GM21529 (cell line): Measurements from ENCODE around the gene HOXB4.

Source experiments
- ATAC-seq: cut with Tn5 transposase; IDR thresholded peaks from one replicate; pipeline ENCODE4 v1.9.1; 2021; ENCODE audit not compliant: unreplicated experiment

The HOXB4 gene

DNA sequence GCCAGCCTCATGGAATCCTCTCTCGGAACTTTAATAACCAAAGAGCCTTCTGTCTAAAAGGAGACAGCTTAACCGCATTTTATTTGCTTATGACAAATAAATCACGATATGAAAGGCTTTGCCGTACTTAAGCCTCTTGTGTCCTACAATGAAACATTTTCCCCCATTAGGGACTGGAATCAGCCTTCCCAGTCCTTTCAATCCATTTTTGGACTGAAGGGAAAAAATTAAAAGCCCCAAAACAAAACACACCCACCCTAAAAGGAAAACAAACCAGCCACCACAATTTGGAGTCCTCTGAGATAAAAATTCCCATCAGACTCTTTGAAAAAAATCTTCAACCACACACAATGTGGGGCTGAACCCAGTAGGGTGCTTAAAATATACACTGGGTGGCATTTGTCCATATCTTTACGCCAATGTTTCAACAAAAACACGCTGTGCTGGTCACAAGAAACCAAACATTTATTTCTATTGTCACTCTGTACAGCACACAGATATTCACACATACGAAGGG is 3.0 kb downstream of the HOXB4 start:
- no peak for ATAC-seq

DNA sequence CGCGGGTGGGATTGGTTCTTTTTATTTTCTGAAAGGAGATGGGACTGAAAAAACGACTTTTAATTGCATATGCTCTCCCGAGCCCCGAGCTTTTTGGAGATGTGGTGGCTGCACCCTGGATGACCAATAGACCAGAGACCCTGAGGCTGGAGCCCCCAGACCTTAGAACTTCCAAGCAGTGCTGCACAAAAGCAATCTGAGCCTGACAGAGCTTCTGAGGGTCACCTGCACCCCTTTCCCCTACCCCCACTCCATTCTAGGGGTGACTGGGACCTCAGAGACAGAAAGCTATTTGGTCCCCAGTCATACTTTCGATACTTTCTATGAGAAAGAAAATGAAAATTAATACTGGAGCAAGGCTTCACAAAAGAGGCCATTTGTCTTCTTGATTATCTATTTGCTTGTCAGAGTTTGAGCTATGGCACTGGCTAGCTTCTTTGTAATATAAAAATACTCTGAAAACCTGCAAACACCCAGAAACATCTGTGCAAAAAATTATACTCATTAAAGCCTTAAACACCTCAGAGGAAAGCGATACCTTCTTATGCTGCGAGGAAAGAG is 3.6 kb downstream of the HOXB4 start:
- no peak for ATAC-seq

DNA sequence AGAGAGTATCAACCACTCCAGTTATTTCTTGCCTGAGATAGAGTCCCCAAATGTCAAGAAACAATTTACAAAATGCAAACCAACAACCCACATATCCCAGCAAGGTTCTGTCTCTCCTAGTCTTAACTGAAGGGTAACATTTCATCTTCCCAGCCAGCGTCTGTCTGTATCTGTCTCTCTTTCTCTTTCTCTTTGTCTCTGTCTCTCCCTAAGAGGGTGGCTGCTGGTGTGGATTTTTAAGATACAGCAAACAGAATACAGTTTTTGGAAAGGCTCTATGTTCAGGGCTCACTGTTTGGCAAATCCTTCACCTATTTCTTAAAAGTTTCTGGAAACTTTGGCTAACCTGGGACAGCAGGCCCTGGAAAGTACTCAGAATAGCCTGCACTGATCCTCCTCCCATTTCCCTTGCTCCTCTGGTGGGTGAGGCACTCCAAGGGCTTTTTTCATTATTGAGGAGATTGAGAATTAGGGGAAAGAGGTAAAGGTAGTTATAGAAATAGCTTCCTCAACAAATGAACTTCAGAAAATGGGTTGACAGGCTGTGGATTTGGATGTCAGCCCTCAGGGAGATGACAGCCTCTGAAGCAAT is 6.2 kb downstream of the HOXB4 start:
- no peak for ATAC-seq

DNA sequence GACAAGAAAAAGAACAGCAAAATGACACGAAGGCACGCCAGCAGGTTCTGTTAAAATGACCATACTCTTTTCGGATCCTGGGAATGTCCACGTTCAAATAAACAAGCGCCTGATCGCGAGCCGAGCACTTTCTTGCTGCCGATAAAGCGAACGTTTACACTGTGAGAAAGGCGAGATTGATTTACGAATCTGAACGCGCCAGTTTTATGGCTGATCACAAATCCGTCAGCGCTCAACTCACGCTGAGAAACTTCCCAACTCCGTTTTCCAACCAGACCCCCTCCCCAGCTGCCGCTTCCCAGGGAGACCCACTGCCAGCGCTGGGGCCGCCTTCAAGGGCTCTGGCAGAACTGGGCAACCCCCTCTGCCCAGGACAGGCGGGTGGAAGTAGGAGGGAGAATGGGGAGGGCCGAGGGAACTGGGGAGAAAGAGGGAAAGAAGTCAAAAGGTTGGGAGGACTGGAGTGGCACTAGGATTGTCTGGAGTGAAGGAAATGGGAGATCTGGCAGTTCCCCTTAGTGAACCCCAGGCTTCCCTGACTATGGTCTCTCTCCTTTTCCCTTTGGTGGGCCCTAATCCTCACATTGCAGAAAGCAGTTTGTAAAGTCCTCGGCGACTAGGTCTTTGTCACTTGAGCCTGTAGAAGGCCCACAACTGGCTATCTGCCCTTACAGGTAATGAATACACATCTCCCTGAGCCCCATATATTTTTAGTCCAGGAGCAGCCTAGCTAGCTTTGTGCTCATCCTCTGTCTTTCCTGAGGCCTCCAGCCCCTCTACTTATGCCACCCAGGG is 6.9 kb downstream of the HOXB4 start:
- ATAC-seq = no peak

DNA sequence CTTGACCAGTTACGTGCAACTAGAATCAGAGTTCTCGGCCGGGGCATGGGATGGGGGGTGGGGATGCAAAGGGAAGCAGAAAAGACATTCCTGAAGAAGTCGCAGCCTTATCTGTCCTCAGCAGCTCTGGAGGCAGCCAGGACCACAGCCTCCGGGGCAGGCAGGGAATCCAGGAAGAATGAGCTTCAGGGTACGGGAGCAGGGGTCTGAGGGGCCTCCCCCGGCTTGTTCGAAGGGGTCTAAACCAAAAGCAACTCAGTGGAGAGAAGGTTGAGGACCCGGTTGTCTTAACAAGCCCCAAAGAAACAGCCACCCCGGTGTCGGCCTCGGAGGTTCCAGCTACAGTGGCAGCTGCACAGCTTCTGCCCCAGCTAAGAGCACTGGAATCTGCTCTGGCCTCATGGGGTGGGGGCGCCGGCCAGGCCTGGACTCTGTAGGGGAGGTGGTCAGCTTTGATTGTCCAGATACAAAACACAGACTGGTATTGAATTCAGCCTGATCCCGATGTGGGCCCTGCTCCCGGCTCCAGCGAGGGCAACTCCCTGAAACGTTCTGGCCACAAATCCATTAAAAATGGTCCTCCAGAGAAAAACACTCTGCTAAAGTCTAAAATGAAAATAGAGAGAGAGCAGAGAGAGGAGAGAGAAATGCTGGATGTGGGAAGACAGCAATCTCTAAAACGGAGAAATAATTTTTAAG is 7.7 kb downstream of the HOXB4 start:
- no peak for ATAC-seq

DNA sequence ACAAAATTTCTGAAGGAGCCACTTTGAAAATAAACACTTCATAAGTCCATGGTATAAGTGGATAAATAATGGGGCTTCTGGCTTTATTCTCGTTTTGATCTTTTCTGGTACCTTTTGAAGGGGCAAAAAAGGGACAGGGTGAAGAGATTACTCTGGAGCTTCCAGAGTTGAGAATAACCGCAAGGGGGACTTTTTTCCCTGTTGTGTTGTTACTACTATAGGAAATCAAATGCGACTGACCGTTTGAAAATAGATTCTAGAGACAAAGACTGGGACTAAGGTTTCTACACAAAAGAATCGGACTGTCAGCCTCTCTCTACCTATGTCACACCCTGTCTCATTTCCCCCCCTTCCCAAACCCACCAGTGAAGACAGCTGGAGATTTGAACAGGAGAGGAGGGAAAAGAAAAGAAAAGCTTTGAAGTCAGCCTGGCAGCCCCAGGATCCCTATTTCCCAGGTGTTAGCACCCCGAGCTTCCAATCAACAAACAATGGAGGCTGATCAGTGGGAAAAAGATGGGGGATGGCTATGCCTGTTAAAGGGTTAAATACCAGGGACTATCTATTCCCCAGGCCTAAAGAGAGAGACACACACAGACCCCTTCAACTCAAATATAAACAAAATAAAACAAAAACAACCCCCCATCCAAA is 8.4 kb downstream of the HOXB4 start:
- ATAC-seq = no peak

DNA sequence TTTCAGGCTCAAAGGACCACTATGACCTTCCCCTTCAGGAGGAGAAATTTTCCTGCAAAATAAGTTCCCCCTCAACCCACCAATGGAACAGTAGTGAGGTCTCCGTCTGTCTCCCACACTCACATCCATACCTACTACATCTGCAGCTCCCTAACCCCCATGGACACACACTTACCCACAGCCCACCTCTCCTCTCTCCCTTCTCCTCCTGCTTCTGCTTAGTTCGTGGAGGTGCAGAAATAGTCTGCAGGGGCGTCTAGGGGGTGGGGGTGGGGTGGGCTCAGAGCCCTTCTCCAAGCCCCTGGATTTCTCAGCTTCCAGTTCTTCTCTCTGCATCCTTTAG is 8.9 kb downstream of the HOXB4 start:
- no peak for ATAC-seq

DNA sequence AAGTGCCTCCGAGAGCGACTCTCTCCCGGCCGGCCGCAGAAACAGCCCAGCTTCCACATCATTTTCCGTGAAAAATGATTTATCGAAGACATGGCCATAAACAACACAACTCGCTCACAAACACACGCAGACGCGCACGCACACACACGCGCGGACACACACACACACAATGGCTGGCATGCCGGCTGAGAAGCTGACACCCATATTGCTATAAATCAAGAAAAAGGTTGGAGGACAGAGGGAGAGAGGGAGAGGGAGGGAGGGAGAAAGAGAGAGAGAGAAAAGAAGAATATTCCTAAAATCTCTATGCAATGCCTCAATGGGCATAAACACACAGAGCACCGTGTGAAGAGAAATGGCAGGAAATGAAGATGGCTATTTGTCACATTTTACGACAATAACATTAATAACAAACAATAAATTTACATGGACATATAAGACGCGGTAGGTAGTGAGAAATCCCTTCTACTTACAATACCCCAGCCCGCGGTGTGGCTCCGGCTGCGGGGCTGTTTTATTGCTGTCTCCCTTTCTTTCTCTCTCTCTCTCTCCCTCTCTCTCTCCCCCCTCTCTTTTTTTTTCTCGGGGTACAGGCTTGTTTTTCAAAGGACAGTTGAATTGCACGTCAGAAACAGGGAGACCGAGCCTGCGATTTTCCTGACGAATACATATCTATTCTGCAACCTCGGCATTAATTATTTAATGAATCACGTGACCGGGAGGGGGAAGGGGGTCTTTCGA is 9.5 kb downstream of the HOXB4 start:
- no peak for ATAC-seq

DNA sequence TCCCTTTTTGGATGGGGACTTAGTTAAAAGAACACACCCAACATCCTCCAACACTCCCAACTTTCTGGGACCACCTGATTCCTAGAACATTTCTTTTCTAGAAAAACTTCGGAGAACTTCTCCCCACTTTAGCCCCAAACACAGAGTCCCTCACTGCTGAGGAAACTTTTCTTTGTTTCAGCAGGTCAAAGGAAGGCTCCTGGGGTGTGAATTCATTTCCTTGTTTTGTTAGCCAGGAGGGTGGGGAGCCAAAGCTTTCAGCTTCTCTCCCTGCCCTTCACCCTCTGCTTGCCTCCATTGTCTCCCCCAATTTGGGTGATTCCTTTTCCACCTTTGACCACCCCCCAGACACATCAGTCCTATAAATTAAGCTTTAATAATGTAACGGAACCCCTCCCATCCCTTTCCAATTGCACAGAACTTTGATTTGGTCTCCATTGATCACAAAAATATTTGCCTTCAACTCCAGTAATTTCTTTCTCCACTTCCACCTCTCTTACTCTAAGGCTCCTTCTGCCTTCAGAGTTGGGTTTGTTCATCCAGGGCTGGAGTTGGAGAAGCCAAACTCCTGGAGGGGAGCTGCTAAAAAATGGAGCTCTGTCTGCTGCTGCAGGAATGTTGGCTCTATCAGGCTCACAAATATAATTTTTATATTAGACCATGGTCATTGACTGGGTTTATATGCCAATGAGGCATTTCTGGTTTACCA is 10.3 kb downstream of the HOXB4 start:
- no peak for ATAC-seq

DNA sequence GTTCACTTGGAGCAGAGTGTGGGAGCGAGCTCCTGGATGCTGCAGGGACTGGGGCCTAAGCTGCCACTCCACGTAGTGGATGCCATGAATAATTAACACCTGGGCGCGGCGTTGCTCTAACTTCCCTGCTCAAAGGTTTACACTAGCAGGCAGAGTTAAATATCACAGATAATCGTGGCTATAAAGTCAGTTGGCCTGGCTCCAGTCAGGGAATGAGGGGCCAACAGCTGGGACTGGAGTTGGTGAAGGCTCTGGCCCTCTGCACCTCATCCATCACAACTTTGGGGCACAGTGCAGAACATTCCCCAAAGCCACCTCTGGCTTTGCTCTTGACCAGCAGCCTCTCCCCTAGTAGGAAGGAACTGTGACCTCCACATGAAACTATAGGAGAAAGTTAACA is 10.9 kb downstream of the HOXB4 start:
- ATAC-seq = no peak

DNA sequence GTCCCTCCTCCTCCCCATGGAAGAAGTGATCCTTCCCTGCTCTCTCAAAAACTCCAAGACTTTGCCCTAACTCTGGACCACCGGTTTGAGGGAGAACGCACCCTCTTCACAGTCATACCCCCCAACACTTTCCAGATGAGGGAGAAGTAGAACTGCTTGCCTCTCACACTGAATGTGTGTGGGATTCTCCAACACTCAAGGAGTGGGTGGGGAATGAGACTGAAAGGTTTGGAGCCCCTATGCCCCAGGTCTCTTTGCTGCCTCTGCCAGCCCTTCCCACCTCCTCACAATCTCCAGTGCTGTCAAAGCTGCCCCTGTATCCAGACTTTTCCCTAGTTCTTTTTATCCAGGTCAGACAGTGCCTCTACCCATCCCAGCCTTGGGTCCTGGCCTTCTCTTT is 11.4 kb downstream of the HOXB4 start:
- no peak for ATAC-seq

DNA sequence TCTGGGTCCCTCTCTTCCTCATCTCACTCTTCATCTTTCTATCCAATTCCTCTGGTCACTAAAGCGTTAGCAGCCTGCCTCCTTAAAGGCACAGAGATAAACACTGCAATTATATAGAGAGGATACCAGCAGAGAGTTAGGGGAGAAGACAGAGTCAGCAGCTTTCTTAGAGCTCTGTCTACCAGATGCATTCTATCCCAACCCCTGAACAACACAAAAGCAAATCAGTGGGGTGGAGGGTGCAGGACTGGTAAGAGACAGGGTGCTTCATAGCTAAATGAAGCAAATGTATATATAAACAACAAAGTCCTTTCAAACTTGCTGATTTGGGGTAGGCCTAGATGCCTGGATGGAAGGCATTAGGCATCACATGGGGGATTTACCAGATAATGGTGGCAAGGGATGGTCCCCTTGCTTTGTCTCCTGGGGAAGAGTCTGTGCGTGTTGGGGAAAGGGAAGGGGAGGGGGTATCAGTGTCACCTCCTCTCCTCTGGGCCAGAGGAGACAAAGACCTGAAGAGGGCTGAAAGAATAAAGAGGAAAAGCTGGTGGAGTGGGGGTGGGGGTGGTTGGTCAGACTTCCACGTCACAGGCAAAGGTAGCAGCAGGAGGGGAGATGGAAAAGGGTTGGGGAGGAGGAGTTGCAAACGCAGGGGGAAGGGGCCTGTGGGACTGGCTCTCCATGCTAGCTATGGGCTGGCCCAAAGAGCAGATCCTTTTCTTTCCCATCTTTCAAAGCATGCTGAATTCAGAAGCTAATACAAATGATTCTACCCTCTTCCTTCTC is 12.0 kb downstream of the HOXB4 start:
- no peak for ATAC-seq

DNA sequence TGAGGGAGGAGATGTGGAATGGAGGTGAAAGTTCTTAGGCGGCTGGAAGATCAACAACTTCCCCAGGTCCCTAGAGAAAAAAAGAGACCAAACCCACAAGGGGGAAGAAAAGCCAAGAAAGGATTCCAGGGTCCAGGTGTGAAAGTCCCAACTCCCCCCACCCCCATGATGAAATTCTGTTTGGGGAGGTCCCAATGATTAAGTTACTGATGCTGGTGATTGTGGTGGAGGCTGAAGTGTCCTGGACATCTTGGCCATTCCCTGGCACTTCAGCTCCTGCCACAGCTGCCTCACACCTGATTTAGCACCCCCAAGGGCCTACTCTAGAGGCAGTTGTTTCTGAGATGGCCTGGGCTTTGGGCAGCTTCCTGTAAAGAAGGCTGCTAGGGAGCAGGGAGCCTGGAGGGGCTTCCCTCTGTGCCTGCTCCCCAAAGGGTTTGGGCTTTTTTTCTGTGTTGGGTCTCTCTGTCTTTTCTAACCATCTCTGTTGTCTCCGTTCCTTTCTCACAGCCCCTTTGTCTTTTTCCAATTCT is 13.1 kb downstream of the HOXB4 start:
- no peak for ATAC-seq

DNA sequence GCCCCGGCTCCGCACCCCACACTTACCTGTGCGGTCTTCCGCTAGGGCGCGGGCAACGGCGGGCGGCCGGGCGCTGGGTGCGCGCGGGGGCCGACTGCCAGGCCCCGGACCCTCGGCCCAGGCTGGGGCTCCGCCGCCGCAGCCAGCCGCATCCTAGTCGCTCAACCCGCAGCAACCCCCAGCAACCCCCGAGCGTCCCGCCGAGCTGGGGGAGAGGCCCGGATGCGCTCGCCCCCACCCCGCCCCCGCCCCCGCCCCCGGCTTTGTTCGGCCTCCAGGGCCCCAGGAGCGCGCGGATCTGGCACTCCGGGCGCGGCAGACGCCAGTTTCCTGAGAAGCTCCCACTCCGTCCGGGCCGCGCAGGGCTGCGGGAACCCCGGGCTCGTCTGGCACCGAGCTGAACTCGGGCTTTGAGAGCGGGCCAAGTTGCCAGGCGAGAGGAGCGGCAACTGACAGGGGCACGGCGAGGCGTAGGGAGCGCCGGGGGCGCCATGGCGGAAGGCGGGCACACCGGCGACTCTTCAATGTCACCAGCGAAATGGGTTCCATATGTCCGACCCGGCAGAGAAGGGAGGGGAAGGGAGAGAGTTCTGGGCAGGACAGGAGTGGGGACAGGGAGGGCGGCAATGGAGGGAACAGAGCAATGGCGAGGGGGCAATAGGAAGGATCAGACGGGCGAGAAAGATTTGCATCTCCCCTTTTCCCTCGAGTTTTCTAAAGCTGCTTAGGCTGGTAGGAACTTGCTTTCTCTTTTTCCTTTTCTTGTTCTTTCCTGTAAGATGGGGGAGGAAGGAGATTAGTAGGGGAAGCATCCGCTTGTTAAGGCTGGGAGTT is 13.7 kb downstream of the HOXB4 start:
- ATAC-seq = no peak

DNA sequence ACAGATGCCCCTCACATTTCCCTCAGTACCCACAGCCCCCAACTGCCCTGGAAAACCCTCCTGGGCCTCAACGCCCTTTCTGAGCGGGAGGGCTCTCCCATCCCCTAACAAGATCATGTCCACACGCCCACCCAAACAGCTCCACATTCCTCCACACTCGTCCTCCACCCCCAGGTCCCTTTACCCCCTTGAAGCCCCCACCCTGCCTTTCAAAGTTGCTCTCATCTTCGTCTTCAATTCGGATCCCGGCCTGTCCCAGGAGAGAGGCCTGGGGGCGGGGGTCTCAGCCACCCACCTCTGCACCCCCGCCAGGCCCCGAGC is 14.3 kb downstream of the HOXB4 start:
- no peak for ATAC-seq

DNA sequence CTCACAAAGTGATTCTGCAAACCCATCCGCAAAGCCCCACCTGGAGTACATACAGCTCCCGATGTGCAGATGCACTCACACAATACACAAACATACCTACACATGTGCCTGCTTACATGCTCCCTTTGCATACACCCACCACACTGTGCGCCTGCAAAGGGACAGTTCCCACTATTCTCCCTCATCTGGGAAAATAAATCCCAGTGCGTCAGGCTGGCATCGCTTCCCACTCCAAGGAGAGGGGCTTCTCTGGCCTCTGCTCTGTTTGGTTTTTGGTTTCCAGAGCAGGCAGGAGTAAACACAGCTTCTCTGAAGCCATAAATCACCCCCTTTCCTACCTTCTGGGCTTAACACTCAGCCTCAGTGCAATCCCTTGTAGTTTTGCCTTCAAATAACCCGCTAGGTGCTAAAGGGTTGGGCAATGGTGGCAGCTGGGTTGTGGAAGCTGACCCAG is 14.7 kb downstream of the HOXB4 start:
- no peak for ATAC-seq

DNA sequence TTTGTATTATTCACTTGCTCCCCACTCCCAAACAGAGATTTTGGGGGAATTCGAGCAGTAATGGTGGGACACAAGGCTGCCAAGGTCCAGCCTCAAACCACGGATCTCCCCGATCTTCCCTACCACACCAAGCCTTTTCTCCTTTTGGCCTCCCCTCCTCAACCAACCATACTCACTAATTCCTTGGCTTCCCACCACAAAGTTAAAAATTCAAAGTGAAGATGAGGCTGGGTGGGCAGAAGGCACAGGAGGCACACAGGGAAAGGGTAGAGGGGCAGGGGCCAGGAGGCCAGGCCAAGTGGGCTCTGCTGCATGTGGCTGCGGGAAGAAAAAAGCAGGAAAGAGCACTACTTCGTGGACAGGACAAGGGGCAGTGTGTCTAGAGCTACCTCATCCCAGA is 15.2 kb downstream of the HOXB4 start:
- ATAC-seq = no peak
